HG02870 (cell line): Measurements from ENCODE around the gene CACNB2.
"Not testable (repeated sequence)": the region's sequence is repeated elsewhere in the genome, so short reads cannot be mapped to it uniquely, and the experiment has no call there.

Experiments
- ATAC-seq: cut with Tn5 transposase; IDR thresholded peaks from one replicate; pipeline ENCODE4 v1.9.1; 2021; ENCODE audit warnings: mild to moderate bottlenecking, moderate library complexity; ENCODE audit not compliant: unreplicated experiment

CACNB2 gene

DNA sequence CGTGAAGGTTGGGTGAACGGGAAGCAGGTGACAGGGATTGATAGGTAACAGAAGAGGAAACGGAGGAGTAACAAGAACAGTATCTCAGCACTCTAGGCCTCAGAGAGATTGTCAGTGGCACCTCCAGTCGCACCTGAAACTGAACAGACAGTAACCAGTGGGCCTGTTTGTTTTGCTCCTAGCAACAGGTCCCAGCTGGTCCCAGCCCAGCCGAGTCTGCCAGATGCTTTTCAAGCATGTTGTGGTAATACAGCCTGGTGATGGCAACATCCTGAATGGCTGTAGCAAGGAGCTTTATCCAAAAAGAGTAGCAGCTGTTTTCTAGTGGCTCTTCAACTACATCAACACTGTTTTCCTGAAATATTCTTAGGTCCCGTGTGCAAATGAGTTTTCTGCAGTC, 4.7 kb downstream of the CACNB2 start:
- no peak for ATAC-seq

- no peak for ATAC-seq
Measured at GRCh38 chr10:18145652-18146051, 5.4 kb downstream of the CACNB2 start.

GRCh38 chr10:18149196-18149800, 9.1 kb downstream of the CACNB2 start:
- no peak for ATAC-seq

DNA sequence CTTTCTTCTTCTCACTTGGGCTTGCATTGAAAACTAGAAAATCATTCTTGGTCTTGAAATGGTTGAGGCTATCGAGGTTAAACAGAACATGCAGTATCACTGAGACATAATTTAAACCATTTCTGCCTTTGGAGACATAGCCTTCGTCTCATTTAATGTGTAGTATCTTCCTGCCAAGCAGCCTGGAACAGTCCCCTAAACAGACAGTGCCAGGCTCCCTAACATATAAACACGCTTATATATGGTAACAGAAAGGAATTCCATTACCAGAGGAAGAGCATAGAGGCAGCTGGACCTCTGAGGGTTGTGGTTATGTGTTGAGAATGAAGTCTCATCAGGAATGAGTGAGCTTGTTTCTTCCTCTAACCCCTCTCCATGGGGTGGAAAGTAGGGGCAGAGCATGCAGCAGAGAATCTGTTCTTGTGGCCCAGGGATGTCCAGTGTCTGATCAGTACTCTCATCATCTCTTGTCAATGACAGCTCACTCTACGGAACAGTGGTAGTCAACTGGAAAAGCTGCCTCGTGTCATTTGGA, 11.2 kb downstream of the CACNB2 start:
- ATAC-seq = no peak

- ATAC-seq = not testable (repeated sequence)
Measured at GRCh38 chr10:18153381-18153780, 13.2 kb downstream of the CACNB2 start.

GRCh38 chr10:18155321-18155720, 15.1 kb downstream of the CACNB2 start:
- no peak for ATAC-seq

DNA sequence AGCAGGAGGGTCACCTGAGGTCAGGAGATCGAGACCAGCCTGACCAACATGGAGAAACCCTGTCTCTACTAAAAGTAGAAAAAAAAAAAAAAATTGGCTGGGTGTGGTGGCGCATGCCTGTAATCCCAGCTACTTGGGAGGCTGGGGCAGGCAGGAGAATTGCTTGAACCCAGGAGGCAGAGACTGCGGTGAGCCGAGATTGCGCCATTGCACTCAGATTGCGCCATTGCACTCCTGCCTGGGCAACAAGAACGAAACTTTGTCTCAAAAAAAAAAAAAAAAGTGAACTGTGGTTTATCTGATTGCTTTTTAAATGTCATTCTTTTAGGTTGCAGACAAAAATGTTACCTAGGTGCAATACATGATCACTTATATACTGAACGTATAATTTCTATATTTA, 16.6 kb downstream of the CACNB2 start:
- ATAC-seq = not testable (repeated sequence)

DNA sequence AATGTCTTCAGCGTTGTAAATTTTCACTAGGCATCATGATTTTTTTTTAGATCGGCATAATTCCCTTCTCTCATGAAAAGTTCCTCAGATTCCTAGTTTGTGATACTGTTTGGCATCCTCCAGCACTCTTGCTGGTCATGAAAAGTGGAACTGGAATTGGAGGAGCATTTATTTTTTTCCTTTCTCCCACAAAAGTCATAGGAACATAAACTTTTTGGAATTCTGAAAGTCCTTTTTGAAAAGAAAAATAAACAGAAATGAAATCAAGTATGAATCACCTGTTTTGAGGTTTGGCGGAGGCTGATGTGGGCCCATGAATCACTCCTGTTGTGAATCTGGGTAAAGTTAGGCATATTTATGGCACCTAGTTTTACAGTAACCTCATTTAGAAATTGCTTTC, 17.7 kb downstream of the CACNB2 start:
- no peak for ATAC-seq

DNA sequence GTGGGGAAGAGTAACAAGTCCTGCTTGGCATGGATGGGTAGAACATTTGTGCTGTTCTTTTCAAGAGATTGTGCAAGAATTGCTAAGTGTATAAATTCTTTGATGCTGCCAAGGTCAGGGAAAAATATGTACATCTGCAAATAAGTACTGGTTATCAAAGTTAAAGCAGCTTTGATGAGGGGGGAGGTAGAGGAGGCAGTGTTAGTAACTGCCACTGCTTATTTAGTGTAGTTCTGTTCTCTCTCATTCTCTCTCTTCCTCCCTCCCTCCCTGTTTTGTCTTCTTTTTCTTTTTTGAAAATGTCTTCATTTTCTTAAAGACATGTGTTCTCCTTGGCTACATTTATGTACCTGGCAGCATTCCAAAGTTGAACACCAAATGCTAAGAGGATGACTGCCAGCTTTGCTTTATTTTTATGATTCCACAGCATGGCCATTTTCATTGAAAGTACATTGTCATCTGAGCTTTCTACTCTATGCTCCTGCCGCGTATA, 18.6 kb downstream of the CACNB2 start:
- ATAC-seq = no peak

GRCh38 chr10:18159557-18159956, 19.3 kb downstream of the CACNB2 start:
- no peak for ATAC-seq

- ATAC-seq = no peak
Measured at GRCh38 chr10:18162021-18162627, 21.9 kb downstream of the CACNB2 start.

DNA sequence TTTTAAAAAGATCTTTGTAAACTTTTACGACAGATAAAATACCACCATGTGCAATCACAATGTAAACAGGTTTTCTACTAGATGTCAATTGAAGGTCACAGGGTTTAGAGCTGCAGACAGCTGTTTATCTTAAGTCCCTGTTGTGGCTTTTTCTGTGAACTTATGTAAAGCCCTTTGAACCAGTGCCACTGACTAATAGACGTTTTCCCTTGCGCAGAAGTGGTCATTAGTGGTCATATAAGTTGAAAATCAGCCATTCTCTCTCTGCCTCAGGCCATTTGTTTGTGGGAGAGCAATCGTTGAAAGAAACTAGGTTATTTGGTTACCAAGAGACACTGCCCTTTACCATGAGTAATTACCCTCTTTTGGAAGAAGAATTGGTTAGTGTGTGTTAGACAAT, 23.9 kb downstream of the CACNB2 start:
- ATAC-seq = no peak

DNA sequence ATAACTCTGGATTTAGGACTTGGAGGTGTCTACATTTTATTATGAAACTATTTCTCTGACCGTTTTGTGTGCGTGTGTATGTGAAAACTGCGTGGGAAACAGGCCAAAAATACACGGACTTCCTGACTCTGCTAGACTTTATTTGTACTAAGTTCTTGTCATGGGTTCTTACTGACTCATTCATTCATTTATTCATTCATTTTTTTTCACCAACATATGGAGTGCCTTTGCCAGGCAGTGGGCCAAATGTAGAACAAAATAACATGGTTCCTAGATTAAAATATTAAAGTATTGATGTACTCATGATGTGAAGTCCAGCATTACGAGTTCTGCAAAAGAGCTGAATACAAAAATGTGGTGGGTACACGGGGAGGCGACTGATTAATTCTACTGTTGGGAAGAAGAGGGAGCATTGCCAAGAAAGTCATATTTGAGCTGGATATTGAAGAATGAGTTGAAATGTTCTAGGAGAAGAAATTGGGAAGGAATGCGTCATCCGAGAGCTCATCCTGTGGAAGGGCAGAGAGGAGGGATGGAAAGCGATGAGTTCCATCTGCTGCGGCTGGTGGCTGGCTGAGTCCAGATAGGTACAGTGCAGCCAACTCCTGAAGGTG, 24.6 kb downstream of the CACNB2 start:
- ATAC-seq = no peak

- no peak for ATAC-seq
Measured at GRCh38 chr10:18178854-18179483, 38.7 kb downstream of the CACNB2 start.

GRCh38 chr10:18179891-18180290, 39.7 kb downstream of the CACNB2 start:
- ATAC-seq = no peak

DNA sequence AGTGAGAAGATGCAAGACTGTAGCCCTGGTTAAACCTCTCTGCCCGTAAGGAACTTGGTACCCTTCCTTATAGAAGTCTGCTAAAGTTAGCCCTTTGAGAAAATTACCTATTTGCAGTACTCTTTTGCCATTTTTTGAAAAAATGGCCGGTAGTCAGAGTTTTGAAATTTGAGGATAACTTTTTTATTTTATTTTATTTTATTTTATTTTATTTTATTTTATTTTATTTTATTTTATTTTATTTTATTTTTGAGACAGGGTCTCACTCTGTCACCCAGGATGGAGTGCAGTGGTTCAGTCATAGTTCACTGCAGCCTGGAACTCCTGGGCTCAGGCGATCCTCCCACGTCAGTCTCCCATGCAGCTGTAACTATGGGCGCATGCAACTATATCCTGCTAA, 41.2 kb downstream of the CACNB2 start:
- ATAC-seq = not testable (repeated sequence)

- no peak for ATAC-seq
Measured at GRCh38 chr10:18185621-18186020, 45.4 kb downstream of the CACNB2 start.

- no peak for ATAC-seq
Measured at GRCh38 chr10:18190840-18191239, 50.6 kb downstream of the CACNB2 start.

- no peak for ATAC-seq
Measured at GRCh38 chr10:18194634-18195033, 54.4 kb downstream of the CACNB2 start.

DNA sequence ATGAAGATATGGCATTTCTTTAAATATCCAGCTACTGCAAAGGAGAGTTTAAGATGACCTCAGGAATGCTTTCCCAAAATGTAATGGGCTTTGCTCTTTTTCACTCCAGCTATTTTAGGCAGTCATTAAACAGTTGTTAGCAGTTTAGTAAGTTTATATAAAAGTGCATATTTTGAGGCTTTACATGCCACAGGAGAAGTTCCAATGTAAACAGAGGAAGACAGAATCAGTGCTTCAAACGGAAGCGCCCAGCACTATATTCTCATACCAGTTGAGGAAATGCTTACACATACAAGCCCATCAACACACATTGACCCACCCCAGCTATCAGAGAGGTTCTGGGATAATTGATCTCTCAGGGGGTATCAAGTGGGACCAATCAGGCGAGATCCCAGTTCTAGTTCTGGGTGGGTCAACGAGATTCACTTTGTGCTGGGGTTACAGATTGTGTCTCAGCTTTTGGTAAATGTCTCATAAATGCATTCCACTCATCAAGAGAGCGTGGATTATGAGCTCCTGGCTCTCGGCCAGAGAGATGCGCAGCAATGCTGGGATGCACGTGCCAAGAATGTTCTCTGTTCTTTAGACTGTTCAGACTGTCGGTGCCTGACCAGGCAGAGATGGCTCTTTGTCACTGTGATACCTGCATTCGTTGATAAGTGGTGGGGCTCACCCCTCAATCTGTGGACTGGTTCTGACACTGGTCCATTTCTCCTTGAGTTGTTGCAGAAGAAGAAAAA, 55.0 kb downstream of the CACNB2 start:
- no peak for ATAC-seq
